Endodermal cell (in vitro differentiated cells): ENCODE data around the gene HLA-A. TPM values are rescaled to one million over a fixed set of nuclear protein-coding genes. Genes with fewer than 3 reads are reported as not detected.

Experiments
- DNase-seq: peaks from one replicate; pipeline ENCODE4 v3.0.0-alpha.2; 2017
- H3K27ac ChIP-seq: 2 replicates; pipeline ENCODE4 v1.5.1; 2013; ENCODE audit warnings: mild to moderate bottlenecking, low read depth, low read length, moderate library complexity
- H3K27me3 ChIP-seq: 2 replicates; pipeline ENCODE4 v1.6.1; 2013; ENCODE audit warnings: mild to moderate bottlenecking, low read length, moderate library complexity; ENCODE audit not compliant: insufficient read depth, control insufficient read depth, poor library complexity, severe bottlenecking
- H3K36me3 ChIP-seq: 2 replicates; pipeline ENCODE4 v1.7.0; 2013; ENCODE audit warnings: mild to moderate bottlenecking, low read length, moderate library complexity; ENCODE audit not compliant: control insufficient read depth, insufficient read depth
- H3K4me1 ChIP-seq: one replicate; pipeline ENCODE4 v1.7.0; 2013; ENCODE audit warnings: low read length; ENCODE audit not compliant: control insufficient read depth, insufficient read depth
- H3K4me3 ChIP-seq: 2 replicates; pipeline ENCODE4 v1.5.1; 2013; ENCODE audit warnings: mild to moderate bottlenecking, low read length, moderate library complexity
- H3K9ac ChIP-seq: 2 replicates; pipeline ENCODE4 v1.6.1; 2013; ENCODE audit warnings: mild to moderate bottlenecking, low read length, moderate library complexity; ENCODE audit not compliant: poor library complexity, severe bottlenecking; ENCODE audit errors: extremely low read depth
- H3K9me3 ChIP-seq: 2 replicates; pipeline ENCODE4 v1.6.1; 2013; ENCODE audit warnings: mild to moderate bottlenecking, low read length, moderate library complexity; ENCODE audit not compliant: control insufficient read depth
- H3K27ac Mint-ChIP-seq: 2 replicates; pipeline ENCODE4 v1.8.0; 2020; ENCODE audit warnings: mixed read lengths
- H3K27me3 Mint-ChIP-seq: 2 replicates; pipeline ENCODE4 v1.8.0; 2021; ENCODE audit warnings: mild to moderate bottlenecking, mixed read lengths; ENCODE audit not compliant: insufficient read depth
- H3K36me3 Mint-ChIP-seq: 2 replicates; pipeline ENCODE4 v1.8.0; 2020; ENCODE audit warnings: low read depth, mixed read lengths
- H3K4me1 Mint-ChIP-seq: 2 replicates; pipeline ENCODE4 v1.8.0; 2020; ENCODE audit warnings: mixed read lengths
- H3K4me3 Mint-ChIP-seq: 2 replicates; pipeline ENCODE4 v1.8.0; 2020; ENCODE audit warnings: mild to moderate bottlenecking, moderate library complexity, mixed read lengths
- H3K9me3 Mint-ChIP-seq: 2 replicates; pipeline ENCODE4 v1.8.0; 2020; ENCODE audit warnings: mild to moderate bottlenecking, mixed read lengths
- WGBS, 2 experiments: methylation state at CpG; one replicate each; pipeline versions ENCODE4 v1.1.5 to v1.1.7; 2013; ENCODE audit warnings: missing lambda C conversion rate in 2 of 2, mixed read lengths in 1 of 2; ENCODE audit not compliant: insufficient coverage in 1 of 2, insufficient read length in 1 of 2; 5-methylcytosine and 5-hydroxymethylcytosine counted together
- total RNA-seq, 2 donors: library from RNA; stranded (reverse); fragmentation: NEBNext Ultra II Directional in 1 of 2; extraction: Animal tissue kit (Norgen Biotek cat#: 25700) in 1 of 2; gene quantifications; 2 replicates in 1 of 2; 3 replicates in 1 of 2; pipeline ENCODE4 v1.2.1, GENCODE V29; 2021
- TF ChIP-seq, protein P1 (sequence below): fragments of 200-600 bp; sonication (generic); conservative IDR thresholded peaks from 2 replicates; pipeline ENCODE4 v1.5.0; 2021; ENCODE audit warnings: antibody characterized with exemption, mild to moderate bottlenecking

The HLA-A gene
- total RNA-seq, 2 donors from 2014 or later, result 212 to 282 TPM

DNA sequence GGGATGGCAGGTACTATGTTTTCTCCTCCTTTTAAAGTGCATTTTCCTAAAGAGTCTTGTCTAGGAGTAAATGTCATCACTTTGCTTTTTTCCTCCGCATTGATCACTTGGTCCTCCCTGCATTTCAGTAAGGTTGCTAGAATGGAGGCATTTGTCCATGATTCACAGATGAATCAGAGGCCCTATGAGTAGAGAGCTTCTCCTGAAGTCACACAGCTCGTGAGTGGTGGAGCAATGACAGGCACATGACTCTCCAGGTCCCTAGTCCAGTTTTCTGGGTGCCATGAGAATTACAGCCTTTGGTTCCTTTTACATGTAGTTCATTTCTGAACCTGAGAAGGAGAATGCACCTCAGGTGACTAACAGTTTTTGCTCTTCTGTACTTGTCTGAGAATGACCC lies 50.5 kb downstream of the HLA-A start:
- H3K36me3 Mint-ChIP-seq, result no peaks in the 10 kb centered on the region
- 64 to 83% methylated on average over 1 to 2 of the region's 2 CpGs for WGBS, 2 experiments

DNA sequence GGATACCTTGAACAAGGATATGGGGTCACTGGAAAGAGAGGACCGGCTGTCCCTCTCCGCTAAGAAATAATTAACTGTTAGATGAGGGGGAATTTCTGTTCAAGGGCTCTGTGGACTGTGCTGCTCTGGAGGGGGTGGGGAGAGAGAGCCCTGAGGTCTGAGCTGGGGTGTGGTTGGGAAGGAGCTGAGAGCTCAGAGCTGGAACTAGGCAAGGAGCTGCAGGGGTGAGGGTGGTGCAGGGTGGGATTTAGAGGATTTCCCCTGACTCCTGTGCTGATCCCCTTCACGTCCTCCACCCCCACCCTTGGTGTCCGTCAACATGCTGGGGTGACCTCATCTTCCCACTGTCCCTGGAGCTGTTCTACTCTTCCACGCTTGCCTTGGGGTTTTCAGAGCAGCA lies 52.5 kb downstream of the HLA-A start:
- H3K36me3 Mint-ChIP-seq, result no peaks in the 10 kb centered on the region
- H3K27ac Mint-ChIP-seq, result no peak overlapping the region
- no peaks in the 10 kb centered on the region for H3K9me3 Mint-ChIP-seq
- TF ChIP-seq, protein P1, sequence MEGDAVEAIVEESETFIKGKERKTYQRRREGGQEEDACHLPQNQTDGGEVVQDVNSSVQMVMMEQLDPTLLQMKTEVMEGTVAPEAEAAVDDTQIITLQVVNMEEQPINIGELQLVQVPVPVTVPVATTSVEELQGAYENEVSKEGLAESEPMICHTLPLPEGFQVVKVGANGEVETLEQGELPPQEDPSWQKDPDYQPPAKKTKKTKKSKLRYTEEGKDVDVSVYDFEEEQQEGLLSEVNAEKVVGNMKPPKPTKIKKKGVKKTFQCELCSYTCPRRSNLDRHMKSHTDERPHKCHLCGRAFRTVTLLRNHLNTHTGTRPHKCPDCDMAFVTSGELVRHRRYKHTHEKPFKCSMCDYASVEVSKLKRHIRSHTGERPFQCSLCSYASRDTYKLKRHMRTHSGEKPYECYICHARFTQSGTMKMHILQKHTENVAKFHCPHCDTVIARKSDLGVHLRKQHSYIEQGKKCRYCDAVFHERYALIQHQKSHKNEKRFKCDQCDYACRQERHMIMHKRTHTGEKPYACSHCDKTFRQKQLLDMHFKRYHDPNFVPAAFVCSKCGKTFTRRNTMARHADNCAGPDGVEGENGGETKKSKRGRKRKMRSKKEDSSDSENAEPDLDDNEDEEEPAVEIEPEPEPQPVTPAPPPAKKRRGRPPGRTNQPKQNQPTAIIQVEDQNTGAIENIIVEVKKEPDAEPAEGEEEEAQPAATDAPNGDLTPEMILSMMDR, result no peak
- H3K27ac ChIP-seq, result no peak overlapping the region
- H3K9ac ChIP-seq, result no peak overlapping the region
- H3K9me3 ChIP-seq, result no peaks in the 10 kb centered on the region
- peak; percentile 13 for DNase-seq
- H3K4me1 ChIP-seq, result no peaks in the 10 kb centered on the region
- no peak overlapping the region for H3K4me3 ChIP-seq
- H3K4me1 Mint-ChIP-seq, result no peaks in the 10 kb centered on the region
- WGBS, 2 experiments, result 80 to 87% methylated on average over 2 to 5 of the region's 5 CpGs
- no peaks in the 10 kb centered on the region for H3K36me3 ChIP-seq
- H3K27me3 Mint-ChIP-seq, result peaks cover 64% of the 10 kb centered on the region
- no peak overlapping the region for H3K4me3 Mint-ChIP-seq
- peaks cover 8% of the 10 kb centered on the region for H3K27me3 ChIP-seq

More for the DNA sequence above, 50.5 kb downstream of the HLA-A start:
- Mint-ChIP-seq H3K27ac (no peak overlapping the region), H3K4me1 (no peaks in the 10 kb centered on the region), H3K4me3 (no peak overlapping the region), H3K27me3 (peaks cover 59% of the 10 kb centered on the region), H3K9me3 (no peaks in the 10 kb centered on the region)
- Histone ChIP-seq H3K9me3 (no peaks in the 10 kb centered on the region), H3K9ac (no peak overlapping the region), H3K4me3 (no peak overlapping the region), H3K27me3 (peaks cover 8% of the 10 kb centered on the region), H3K27ac (no peak overlapping the region), H3K36me3 (no peaks in the 10 kb centered on the region), H3K4me1 (no peaks in the 10 kb centered on the region)
- DNase-seq, result no peak
- TF ChIP-seq, protein P1, result no peak

DNA sequence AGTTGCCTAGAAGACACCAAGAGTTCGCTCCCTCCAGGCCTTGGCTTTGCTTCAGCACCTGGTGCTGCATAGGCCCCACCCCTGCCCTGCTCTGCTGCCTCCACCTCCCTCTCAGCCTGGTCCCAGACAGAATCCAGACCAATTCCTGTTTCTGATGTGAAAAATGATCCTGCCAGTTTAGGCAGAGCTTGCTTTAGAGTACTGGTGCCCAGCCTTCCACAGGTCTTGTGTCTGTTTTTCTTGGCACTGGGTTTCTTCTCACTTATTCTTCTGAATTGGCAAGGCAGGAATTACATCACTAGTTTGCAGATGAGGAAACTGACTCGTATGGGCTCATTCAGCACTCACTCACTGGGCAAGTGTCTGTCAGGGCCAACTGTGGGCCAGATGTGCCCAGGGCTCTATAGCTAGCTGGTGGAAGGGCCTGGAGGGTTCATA lies 53.0 kb downstream of the HLA-A start:
- no peak overlapping the region for H3K27ac Mint-ChIP-seq
- no peak overlapping the region for H3K27ac ChIP-seq
- 84 to 93% methylated on average over 2 of the region's 2 CpGs for WGBS, 2 experiments
- TF ChIP-seq, protein P1, result no peak
- no peak overlapping the region for H3K9ac ChIP-seq
- DNase-seq, result peak; percentile 24
- no peaks in the 10 kb centered on the region for H3K4me1 ChIP-seq
- H3K27me3 ChIP-seq, result peaks cover 8% of the 10 kb centered on the region
- H3K36me3 Mint-ChIP-seq, result no peaks in the 10 kb centered on the region
- H3K4me3 ChIP-seq, result no peak overlapping the region
- H3K4me3 Mint-ChIP-seq, result no peak overlapping the region
- peaks cover 64% of the 10 kb centered on the region for H3K27me3 Mint-ChIP-seq
- no peaks in the 10 kb centered on the region for H3K9me3 ChIP-seq
- no peaks in the 10 kb centered on the region for H3K36me3 ChIP-seq
- no peaks in the 10 kb centered on the region for H3K4me1 Mint-ChIP-seq
- no peaks in the 10 kb centered on the region for H3K9me3 Mint-ChIP-seq

Other genes starting within 250 kb of the HLA-A start
- gene HLA-F, start 219.1 kb upstream of the HLA-A start, total RNA-seq, result 1 to 10 TPM in 1 of 2 donors, under 1 TPM in 1; 0.48 to 3.9 TPM
- gene HLA-G, start 114.7 kb upstream of the HLA-A start, total RNA-seq, result 1 to 10 TPM in 1 of 2 donors, under 1 TPM in 1; 0.58 to 1.1 TPM
- gene POLR1H, start 118.7 kb downstream of the HLA-A start, total RNA-seq, result 10 to 100 TPM; 23.0 to 27.2 TPM
- 10 to 100 TPM; 32.4 to 35.2 TPM for gene PPP1R11, start 124.7 kb downstream of the HLA-A start, total RNA-seq
- gene RNF39, start 133.2 kb downstream of the HLA-A start, total RNA-seq, result under 1 TPM in 1 of 2 donors, not detected in 1; 0.15 TPM
- gene TRIM31, start 170.6 kb downstream of the HLA-A start, total RNA-seq, result not detected
- not detected for gene TRIM40, start 193.6 kb downstream of the HLA-A start, total RNA-seq
- gene TRIM10, start 218.7 kb downstream of the HLA-A start, total RNA-seq, result not detected
- gene TRIM15, start 221.0 kb downstream of the HLA-A start, total RNA-seq, result not detected